Glomerular visceral epithelial cell (primary cell): ENCODE results near the gene TNFAIP8.

Source experiments
- DNase-seq: peaks from one replicate; pipeline ENCODE4 v3.0.0-alpha.2; 2016; ENCODE audit errors: extremely low spot score

TNFAIP8 gene

GRCh38 chr5:119355685-119356611 is at the start of gene TNFAIP8:
TSS of gene TNFAIP8 (plus strand) at chr5:119356019. CDS start at chr5:119356091, 72 bp downstream.
- peak; percentile 75 for DNase-seq

- no peak for DNase-seq
Observed at GRCh38 chr5:119307170-119307569, 48.6 kb upstream of the TNFAIP8 start.

- no peak for DNase-seq
Observed at GRCh38 chr5:119309326-119309725, 46.5 kb upstream of the TNFAIP8 start.

GRCh38 chr5:119311688-119312087 is 44.1 kb upstream of the TNFAIP8 start:
- no peak for DNase-seq

- DNase-seq: no peak
Observed at GRCh38 chr5:119312403-119312802, 43.4 kb upstream of the TNFAIP8 start.

GRCh38 chr5:119313197-119313596 is 42.6 kb upstream of the TNFAIP8 start:
- DNase-seq: no peak

GRCh38 chr5:119313658-119314605 is 41.9 kb upstream of the TNFAIP8 start:
- no peak for DNase-seq

- DNase-seq: peak; percentile 47
Observed at GRCh38 chr5:119315516-119315949, 40.3 kb upstream of the TNFAIP8 start.

- DNase-seq: no peak
Observed at GRCh38 chr5:119316086-119316485, 39.7 kb upstream of the TNFAIP8 start.

- no peak for DNase-seq
Observed at GRCh38 chr5:119316906-119317305, 38.9 kb upstream of the TNFAIP8 start.

GRCh38 chr5:119318256-119318894 is 37.4 kb upstream of the TNFAIP8 start:
- peak; percentile 53 for DNase-seq

GRCh38 chr5:119319401-119319800 is 36.4 kb upstream of the TNFAIP8 start:
- DNase-seq: no peak

- no peak for DNase-seq
Observed at GRCh38 chr5:119319890-119320289, 35.9 kb upstream of the TNFAIP8 start.

- no peak for DNase-seq
Observed at GRCh38 chr5:119321569-119322311, 34.1 kb upstream of the TNFAIP8 start.

GRCh38 chr5:119322312-119322947 is 33.4 kb upstream of the TNFAIP8 start:
- no peak for DNase-seq

GRCh38 chr5:119322948-119323537 is 32.8 kb upstream of the TNFAIP8 start:
- DNase-seq: no peak

GRCh38 chr5:119323601-119324000 is 32.2 kb upstream of the TNFAIP8 start:
- DNase-seq: no peak

- DNase-seq: no peak
Observed at GRCh38 chr5:119324842-119325241, 31.0 kb upstream of the TNFAIP8 start.

GRCh38 chr5:119327018-119327417 is 28.8 kb upstream of the TNFAIP8 start:
- no peak for DNase-seq
